Fibroblast of skin of abdomen (primary cell): ENCODE results near the gene SRGAP2C. TPM values are rescaled to one million over a fixed set of nuclear protein-coding genes. Genes with fewer than 3 reads are reported as not detected.
"Not testable (repeated sequence)": the region's sequence is repeated elsewhere in the genome, so short reads cannot be mapped to it uniquely, and the experiment has no call there.

ENCODE experiments used
- DNase-seq: peaks from one replicate; pipeline ENCODE4 v3.0.0-alpha.2; 2013
- polyA plus RNA-seq, 2 experiments: library from polyadenylated mRNA; unstranded; fragments of 120-200 nt; gene quantifications; one replicate each; pipeline ENCODE4 v1.2.1, GENCODE V29; 2013; ENCODE audit not compliant: insufficient read length in 2 of 2

SRGAP2C gene
- 16.9 TPM for polyA plus RNA-seq (2013, experiment 1 of 2; ENCODE audit: insufficient read length)
- 15.1 TPM for polyA plus RNA-seq (2013, experiment 2 of 2; ENCODE audit: insufficient read length)

DNA sequence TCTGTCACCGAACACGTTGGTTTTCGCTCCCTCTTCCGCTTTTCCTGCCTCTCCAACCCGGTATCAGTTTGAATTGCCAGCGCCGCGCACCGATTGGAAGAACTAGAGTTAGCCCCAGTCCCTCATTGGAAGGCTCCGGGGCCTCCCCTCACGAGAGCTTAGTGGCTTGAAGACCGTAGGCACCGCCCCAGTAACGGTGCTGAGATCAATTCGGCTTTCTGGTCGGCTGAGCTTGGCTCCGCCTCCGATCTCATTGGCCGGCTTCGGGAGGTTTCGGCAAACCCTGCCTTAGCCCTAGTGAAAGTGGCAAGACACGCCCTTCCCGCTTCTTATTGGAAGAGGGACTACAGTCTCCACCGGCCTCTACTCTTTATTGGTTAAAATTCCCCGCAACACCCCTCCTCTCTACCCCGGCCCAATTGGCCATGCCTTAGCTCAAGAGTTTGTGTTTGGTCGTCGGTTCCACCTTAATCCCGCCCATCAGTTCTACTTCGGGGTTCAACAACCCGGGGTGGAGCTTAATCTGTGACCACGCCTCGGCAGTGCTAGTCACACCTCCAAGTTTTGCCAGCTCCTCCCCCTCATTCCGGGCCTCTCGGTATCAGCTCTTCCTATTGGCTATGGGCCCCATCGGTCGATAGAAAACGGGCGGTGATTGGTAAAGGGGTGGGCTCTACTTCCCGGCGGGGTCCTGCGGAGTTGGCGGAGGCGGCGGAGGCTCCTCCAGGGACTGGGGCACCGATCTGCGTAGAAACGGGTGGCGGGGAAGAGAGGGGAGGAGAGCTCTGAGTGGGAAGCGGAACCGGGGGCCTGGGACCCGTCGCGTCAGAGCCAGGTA, at the start of gene SRGAP2C, which contains the start of gene FAM72B:
Gene SRGAP2C, plus strand, starts transcription at position 686 of the 838 bp plus-strand sequence. CDS start 2,472 bp downstream, outside the sequence.
Gene FAM72B, minus strand, starts transcription at position 51 of the 838 bp plus-strand sequence. CDS start 851 bp downstream, outside the sequence.
- DNase-seq = peak; percentile 100

DNA sequence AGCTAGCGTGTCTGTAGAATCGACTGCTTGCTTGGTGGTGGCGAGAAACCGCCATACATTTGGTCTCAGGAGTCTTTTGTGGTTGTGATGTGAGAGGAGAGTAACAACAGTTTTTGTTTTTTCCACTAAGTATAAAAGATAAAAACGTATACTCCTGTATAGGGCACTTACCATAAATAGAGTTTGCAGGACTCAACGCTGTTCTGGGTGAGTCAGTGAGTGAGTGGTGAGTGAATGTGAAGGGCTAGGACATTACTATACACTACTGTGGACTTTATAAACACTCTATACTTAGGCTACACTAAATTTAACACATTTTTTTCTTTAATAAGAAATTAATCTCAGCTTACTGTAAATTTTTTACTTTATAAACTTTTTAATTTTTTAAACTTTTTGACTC, 44.4 kb upstream of the SRGAP2C start:
- not testable (repeated sequence) for DNase-seq

DNA sequence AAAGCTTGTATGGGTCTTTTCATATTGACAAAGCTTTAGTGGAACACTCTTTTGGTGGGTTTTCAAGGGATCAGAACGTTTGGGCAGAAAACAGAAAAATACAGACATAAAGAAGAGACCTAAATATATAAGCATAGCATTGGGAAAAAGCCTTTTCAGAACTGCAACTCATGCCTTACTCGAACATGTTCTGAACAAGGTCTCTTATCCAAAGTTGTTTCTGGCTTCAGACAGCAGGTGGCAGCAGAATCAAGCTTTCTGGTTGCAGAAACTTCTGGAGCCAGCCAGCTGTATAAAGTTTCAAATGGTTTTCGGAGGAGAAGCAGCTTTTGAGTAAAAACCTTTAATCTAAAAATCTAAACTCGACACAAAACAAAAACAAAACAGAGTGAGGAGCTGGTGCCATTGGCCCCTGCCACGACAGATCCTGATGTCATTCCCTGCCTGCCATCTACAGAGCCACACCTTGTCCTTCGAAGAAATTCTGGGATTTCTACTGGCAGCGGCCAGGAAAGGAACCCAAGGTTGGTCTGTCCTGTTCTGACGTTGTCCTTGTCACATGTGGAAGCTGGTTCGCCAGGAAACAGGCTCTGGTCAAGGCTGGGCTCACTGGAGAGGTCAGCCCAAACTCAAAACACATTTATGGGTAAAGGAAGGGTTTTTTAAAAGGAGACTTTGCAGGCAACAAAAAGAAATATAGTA, 36.1 kb upstream of the SRGAP2C start:
- DNase-seq = not testable (repeated sequence)

DNA sequence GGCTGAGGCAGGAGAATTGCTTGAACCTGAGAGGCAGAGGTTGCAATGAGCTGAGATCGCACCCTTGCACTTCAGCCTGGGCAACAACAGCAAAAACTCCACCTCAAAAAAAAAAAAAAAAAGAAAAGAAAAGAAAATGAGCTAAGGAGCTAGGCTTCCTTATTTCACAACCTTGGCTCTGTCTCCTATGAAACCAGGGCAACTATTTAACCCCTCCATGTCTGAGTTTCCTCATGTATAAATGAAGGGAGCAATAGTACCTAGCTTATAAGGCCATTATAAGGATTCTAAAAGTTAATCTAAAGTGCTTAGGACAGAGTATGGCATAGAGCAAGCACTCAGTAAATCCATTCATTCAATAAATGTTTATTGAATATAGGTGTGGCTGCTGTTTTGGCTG, 33.5 kb upstream of the SRGAP2C start:
- not testable (repeated sequence) for DNase-seq

DNA sequence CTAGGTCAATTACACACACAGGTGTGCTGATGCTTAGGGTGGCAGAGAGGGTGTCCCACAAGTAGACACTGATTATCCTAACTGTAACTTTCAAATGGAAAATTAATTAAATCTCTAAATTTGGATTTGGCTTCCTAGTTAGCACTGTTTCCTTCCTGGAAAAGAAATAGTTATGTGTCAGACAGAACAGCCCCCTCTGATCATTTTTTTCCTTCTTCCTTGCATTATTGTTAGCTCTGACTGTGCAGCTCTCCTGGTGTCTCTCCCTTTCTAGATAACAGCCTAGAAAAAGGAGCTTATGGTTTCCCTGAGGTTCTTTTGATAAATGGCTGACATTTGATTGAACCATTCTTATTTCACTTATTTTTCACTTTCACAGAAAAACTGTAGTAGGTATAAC, 32.0 kb upstream of the SRGAP2C start:
- not testable (repeated sequence) for DNase-seq

GRCh38 chr1:121154811-121155210, 30.0 kb upstream of the SRGAP2C start:
- not testable (repeated sequence) for DNase-seq

DNA sequence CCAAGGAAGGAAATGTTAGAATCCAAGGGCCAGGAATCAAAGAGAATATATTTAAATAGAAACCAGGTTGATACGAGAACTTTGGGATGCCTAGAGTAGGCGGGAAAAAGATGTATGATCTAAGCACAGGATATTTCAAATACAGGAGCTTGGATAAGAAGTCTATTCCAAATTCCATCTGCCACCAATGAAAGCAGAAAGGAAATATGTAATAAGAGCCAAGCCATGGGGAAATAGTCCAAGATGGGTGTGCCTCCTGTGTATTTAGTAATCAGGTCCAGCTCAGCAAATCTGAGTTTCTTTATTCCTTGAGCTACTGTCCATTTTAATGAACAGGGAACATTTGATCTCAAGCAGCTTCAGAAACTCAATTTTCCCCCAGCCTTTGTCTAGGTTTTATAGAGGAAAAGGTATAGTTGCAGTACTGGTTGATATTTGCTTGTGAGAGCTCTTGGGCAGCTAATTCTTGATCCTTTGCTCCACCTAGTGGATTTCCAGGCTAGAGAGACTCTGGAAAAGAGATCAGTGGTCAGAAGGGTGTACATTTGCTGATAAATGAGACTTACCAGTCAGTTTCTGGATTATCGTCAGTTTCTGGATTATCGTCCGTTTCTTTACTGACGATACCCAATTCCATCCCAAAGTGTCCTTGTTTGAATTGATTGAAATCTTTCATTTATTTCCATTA, 29.0 kb upstream of the SRGAP2C start:
- peak; percentile 17 for DNase-seq

DNA sequence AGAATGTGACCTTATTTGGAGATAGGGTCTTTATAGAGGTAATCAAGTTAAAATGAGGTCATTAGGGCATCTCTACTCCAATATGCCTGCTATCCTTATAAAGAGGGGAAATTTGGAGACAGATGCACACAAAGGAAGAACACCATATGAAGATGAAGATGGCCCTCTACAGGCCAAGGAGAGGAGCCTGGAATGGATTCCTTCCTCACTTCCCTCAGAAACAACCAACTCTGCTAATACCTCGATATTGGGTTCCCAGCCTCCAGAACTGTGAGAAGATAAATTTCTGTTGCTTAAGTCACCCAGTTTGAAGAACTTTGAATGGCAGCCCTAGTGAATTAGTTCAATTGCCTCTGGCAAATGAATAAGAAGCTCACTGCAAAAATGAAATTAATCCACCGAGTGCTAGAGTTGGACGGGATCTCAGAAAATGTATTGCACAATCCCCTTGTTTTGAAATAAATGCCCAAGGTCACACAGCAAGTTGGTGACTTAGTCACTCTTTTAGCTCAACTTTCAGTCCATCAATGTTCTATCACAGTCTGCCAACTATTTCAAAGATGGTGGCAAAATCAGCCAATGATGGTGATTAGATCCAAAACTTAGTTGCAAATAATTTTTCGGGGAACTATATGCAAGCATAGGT, 27.7 kb upstream of the SRGAP2C start:
- DNase-seq = not testable (repeated sequence)

DNA sequence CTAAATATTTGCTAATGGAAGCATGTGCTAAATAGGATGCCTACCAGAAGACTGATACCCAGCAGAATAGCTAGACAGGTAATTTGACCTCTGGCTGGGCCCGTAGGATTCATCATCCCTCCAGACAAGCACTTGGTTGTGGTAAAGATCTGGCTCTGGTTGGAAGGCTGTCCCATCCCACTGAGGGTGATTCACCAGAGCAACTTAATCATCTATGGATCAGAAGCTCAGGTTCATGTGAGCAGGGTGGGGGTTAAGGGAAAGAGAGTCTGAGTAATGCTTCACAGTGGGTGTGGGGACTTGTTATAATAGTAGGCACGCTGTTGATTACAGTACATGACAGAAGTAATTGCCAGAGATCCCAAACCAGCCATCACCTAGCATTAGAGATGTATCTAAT, 27.2 kb upstream of the SRGAP2C start:
- not testable (repeated sequence) for DNase-seq

- not testable (repeated sequence) for DNase-seq
Measured at GRCh38 chr1:121160118-121160517, 24.7 kb upstream of the SRGAP2C start.

DNA sequence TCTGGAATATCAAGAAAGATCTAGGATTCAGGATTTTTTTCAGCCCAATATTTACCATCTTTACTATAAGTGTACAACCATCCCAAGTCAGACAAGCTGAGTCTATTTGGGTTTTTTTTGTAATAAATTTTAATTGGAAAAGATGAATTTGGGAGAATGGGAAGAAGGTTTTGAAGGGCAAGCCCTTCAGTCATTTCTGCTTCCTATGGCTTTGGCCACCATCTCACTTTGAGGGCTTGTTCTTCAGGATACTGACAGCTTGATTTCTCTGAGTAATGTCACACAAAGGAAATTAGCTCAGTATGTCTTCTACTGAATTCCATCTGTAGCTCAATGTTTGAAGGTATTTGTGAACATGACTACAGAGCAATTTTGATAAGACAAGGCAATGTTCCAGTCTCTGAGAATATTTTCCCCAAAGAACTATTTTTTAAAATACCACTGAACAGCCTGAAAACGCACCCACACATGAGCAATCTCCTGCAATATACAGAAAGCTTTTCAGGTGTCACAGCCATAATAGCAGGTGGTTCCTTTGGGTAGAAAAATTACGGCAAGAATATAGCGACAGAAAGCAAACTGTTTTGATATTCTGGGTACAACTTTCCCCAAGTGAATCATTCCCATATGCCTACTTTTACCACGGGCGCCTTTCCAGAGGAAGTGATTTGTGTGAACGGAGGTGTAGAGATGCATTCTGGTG, 23.4 kb upstream of the SRGAP2C start:
- DNase-seq = not testable (repeated sequence)

GRCh38 chr1:121163850-121164757, 20.7 kb upstream of the SRGAP2C start:
- peak; percentile 69 for DNase-seq

- DNase-seq = not testable (repeated sequence)
Measured at GRCh38 chr1:121165296-121165695, 19.5 kb upstream of the SRGAP2C start.

DNA sequence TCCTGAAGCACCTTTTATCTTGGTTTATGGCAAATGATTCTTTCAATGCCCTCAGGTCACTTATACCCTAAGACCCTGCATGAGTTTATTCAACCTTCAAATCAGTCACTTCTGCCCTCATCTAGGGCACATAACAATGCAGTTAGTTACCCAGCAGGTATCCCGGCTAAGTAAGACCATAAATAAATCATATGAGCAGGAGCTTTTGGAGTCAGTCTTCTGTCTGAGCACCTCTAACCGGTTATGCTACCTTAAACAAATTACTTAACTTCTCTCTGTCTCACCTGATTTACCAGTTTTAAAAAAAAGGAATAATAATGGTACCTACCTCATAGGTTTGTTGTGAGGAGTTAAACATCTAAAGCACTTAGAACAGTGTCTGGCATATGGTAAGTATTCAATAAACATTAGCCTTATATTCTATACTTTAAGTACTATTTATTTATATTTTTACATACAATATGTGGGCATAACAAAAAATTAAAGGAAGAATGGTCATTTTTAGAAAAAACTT, 17.5 kb upstream of the SRGAP2C start:
- DNase-seq = not testable (repeated sequence)

DNA sequence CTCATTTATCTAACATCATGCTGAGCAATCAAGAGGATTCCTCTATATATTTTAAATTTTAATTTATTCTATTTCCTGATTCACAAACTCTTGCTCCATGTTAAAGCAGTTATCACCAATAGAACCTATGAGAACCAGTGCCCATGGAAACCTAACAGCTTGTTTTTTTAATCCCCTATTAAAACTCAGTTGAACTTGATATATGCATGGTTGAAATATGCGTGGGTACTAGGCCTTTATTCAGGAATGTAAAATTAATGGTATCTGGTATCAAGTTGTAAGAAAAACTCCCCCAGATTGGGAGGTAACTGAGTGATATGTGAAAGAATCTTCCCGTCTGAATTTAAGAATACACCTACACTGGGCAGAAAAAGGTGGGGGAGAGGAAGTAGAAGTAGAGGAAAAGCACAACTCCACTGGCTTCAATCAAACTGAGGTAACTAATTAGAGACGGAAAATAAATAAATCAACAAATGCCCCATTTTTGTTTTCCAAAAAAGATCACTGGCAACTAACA, 16.6 kb upstream of the SRGAP2C start:
- not testable (repeated sequence) for DNase-seq

GRCh38 chr1:121176649-121177048, 8.1 kb upstream of the SRGAP2C start:
- not testable (repeated sequence) for DNase-seq

GRCh38 chr1:121178197-121178596, 6.6 kb upstream of the SRGAP2C start:
- DNase-seq = not testable (repeated sequence)

- DNase-seq = not testable (repeated sequence)
Measured at GRCh38 chr1:121183867-121184266, 908 bp upstream of the SRGAP2C start.

- not testable (repeated sequence) for DNase-seq
Measured at GRCh38 chr1:121185140-121185708, 449 bp downstream of the SRGAP2C start.
